Activated naive CD4-positive, alpha-beta T cell (primary cell): ENCODE measurements around the gene ZSCAN5B.

Experiments
- DNase-seq, 4 experiments: peaks; one replicate each; lab custom pipeline; 2025; lab: John Stamatoyannopoulos, UW

ZSCAN5B gene

DNA sequence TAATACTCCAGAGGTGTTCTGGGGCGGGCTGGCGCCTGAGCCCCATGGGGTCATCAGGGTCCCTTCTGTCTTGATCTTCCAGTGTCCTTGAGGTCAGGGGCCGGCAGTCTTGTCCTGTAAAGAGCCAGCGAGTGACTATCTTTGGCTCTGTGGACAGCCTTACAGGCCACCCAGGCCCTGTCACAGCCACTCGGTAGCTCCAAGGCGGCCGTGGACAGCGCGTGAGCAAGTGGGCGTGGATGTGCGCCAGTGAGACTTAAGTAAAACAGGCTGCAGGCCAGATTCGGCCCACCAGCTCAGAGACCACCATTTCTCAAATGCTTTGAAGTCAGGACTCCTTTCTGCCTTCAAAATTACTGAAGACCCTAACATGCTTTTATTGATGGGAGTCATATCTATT lies 52.8 kb downstream of the ZSCAN5B start:
- DNase-seq, result no peak

- no peak for DNase-seq
Measured at GRCh38 chr19:56144376-56144775, 53.2 kb downstream of the ZSCAN5B start.

GRCh38 chr19:56142897-56143434 lies 54.6 kb downstream of the ZSCAN5B start:
- no peak for DNase-seq

DNA sequence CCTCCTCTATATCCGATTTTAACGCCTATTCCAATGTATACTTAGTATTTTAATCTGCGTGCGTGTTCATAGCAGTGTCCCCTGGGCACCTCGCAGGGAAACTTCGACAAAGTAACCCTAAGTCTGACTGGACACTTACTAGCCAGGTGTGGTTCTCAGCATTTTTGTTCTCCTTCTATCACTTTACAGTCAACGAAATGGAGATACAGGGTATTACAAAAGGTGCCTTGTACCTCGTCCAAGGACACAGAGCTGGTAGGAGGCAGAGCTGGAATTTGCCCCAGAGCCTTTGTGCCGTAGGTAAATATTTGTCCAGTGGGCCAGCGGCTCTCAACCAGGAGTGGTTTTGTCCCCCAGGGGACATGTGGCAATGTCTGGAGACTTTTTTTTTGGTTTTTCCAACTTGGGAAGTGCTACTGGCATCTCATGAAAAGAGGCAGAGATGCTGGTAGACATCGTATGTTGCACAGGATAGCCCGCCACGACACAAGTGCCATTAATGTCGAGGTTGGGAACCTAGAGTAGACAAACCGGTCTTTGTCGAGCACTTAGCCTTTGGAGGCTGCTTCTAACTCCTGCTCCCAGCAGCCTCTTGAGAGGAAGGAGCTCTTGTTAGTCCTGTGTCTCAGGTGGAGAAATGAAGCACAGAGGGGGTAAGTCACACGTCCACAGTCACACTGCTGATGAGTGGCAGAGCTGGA lies 55.3 kb downstream of the ZSCAN5B start:
- DNase-seq, result no peak

GRCh38 chr19:56141417-56141993 lies 56.1 kb downstream of the ZSCAN5B start:
- DNase-seq, result peak in 3 of 4 experiments; percentile 15 to 37 (median 23)

DNA sequence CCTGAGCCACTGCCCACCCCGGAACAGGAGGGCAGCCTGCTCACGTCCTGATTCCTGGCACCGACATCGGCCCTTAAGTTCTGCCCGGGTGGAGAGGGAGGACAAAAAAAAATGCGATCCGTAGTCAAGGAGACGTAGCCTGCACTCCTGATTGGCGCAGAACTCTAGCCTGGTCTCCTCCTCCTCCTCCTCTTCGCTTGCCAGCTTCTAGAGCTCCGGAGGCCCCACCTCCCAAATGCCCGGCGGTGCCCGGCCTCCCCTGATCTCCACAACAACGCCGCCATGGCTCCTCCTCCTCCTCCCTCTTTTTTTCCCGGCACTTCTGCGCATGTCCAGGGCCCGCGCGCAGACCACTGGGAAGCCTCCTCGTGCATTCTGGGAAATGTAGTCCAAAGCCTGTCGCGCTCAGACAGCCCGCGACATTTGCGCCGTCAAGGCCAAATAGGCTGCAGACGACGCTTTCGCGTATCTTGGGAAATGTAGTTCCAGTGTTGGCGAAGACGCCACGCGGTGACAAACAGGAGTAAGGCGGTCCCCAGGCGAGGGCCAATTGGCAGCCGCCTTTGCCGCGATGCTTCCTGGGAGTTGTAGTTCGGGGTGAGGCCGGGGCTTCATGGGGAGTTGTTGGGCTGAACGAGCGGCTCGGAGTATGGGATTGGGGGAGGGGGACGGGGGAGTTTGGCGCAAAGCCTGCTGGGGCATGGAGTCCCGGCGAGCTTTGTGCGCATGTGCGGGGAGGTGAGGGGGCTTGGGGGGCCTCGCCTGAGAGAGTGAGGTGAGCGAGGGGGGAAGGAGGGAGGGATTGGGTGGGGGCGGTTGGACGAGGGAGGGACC lies 56.8 kb downstream of the ZSCAN5B start, which contains the start of gene ZNF444:
ZNF444 (plus strand) TSS at position 705 of the 834 bp plus-strand sequence. CDS start 5,625 bp downstream, outside the sequence.
- peak; percentile 99 to 100 (median 100) for DNase-seq

- no peak for DNase-seq
Measured at GRCh38 chr19:56139847-56140582, 57.6 kb downstream of the ZSCAN5B start.
